SK-N-SH treated with all-trans-retinoic acid at 6 μM for 48 hours (cell line): ENCODE results near the gene HRCT1.

Experiments
- PPARA ChIP-seq: fragments of 250-450 bp; sonication (Bioruptor Pico); IDR thresholded peaks from 2 replicates; pipeline ENCODE4 v1.5.0; 2020; ENCODE audit warnings: mild to moderate bottlenecking, borderline replicate concordance
- TOX ChIP-seq: fragments of 250-450 bp; sonication (Bioruptor Pico); IDR thresholded peaks from 2 replicates; pipeline ENCODE4 v1.8.0; 2021; ENCODE audit warnings: mild to moderate bottlenecking, moderate library complexity, borderline replicate concordance
- ZC3H10 ChIP-seq: fragments of 250-450 bp; sonication (Bioruptor Pico); IDR thresholded peaks from 2 replicates; pipeline ENCODE4 v1.5.1; 2021; ENCODE audit warnings: mild to moderate bottlenecking, moderate library complexity
- TF ChIP-seq, protein P1 (sequence below): fragments of 250-450 bp; sonication (Bioruptor Pico); IDR thresholded peaks from 2 replicates; pipeline ENCODE4 v1.8.0; 2020; ENCODE audit warnings: mild to moderate bottlenecking, moderate library complexity, borderline replicate concordance
- TF ChIP-seq, protein P2 (sequence below): fragments of 250-450 bp; sonication (Bioruptor Pico); IDR thresholded peaks from 2 replicates; pipeline ENCODE4 v1.5.0; 2020; ENCODE audit warnings: mild to moderate bottlenecking, moderate library complexity

GRCh38 chr9:35856882-35857281 lies 49.1 kb upstream of the HRCT1 start:
- TF ChIP-seq, protein P1, sequence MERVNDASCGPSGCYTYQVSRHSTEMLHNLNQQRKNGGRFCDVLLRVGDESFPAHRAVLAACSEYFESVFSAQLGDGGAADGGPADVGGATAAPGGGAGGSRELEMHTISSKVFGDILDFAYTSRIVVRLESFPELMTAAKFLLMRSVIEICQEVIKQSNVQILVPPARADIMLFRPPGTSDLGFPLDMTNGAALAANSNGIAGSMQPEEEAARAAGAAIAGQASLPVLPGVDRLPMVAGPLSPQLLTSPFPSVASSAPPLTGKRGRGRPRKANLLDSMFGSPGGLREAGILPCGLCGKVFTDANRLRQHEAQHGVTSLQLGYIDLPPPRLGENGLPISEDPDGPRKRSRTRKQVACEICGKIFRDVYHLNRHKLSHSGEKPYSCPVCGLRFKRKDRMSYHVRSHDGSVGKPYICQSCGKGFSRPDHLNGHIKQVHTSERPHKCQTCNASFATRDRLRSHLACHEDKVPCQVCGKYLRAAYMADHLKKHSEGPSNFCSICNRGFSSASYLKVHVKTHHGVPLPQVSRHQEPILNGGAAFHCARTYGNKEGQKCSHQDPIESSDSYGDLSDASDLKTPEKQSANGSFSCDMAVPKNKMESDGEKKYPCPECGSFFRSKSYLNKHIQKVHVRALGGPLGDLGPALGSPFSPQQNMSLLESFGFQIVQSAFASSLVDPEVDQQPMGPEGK (CRISPR knock-in tag): no peak
- TF ChIP-seq TOX (CRISPR knock-in tag) (no peak), PPARA (CRISPR knock-in tag) (no peak), ZC3H10 (no peak)
- TF ChIP-seq, protein P2, sequence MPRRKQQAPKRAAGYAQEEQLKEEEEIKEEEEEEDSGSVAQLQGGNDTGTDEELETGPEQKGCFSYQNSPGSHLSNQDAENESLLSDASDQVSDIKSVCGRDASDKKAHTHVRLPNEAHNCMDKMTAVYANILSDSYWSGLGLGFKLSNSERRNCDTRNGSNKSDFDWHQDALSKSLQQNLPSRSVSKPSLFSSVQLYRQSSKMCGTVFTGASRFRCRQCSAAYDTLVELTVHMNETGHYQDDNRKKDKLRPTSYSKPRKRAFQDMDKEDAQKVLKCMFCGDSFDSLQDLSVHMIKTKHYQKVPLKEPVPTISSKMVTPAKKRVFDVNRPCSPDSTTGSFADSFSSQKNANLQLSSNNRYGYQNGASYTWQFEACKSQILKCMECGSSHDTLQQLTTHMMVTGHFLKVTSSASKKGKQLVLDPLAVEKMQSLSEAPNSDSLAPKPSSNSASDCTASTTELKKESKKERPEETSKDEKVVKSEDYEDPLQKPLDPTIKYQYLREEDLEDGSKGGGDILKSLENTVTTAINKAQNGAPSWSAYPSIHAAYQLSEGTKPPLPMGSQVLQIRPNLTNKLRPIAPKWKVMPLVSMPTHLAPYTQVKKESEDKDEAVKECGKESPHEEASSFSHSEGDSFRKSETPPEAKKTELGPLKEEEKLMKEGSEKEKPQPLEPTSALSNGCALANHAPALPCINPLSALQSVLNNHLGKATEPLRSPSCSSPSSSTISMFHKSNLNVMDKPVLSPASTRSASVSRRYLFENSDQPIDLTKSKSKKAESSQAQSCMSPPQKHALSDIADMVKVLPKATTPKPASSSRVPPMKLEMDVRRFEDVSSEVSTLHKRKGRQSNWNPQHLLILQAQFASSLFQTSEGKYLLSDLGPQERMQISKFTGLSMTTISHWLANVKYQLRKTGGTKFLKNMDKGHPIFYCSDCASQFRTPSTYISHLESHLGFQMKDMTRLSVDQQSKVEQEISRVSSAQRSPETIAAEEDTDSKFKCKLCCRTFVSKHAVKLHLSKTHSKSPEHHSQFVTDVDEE (CRISPR knock-in tag): no peak
